GM18505 (cell line): ENCODE measurements around the gene FAM221B.

Experiments
- ATAC-seq: cut with Tn5 transposase; IDR thresholded peaks from one replicate; pipeline ENCODE4 v1.9.1; 2021; ENCODE audit not compliant: unreplicated experiment
- POLR2A ChIP-seq: IDR thresholded peaks from 4 replicates; pipeline ENCODE4 v1.6.1; 2011; ENCODE audit warnings: borderline replicate concordance; ENCODE audit not compliant: insufficient read depth, insufficient read length; ENCODE audit errors: extremely low read depth

FAM221B gene

DNA sequence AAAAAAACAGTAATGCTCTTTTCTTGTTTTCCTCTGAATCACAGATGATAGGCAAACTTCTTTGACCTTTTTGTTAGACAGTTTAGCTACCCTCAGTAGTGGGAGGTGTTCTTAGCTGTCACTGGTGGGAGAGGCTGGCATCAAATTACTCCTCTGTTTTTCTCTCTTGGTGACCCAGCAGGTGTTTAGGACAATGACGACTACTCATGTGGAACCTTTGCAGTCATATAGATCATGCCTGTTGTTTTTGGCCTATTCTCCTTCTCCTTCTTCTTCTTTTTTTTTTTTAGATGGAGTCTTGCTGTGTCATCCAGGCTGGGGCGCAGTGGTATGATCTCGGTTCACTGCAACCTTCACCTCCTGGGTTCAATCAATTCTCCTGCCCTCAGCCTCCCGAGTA, 52.5 kb downstream of the FAM221B start:
- no peak for TF ChIP-seq POLR2A
- ATAC-seq = no peak

DNA sequence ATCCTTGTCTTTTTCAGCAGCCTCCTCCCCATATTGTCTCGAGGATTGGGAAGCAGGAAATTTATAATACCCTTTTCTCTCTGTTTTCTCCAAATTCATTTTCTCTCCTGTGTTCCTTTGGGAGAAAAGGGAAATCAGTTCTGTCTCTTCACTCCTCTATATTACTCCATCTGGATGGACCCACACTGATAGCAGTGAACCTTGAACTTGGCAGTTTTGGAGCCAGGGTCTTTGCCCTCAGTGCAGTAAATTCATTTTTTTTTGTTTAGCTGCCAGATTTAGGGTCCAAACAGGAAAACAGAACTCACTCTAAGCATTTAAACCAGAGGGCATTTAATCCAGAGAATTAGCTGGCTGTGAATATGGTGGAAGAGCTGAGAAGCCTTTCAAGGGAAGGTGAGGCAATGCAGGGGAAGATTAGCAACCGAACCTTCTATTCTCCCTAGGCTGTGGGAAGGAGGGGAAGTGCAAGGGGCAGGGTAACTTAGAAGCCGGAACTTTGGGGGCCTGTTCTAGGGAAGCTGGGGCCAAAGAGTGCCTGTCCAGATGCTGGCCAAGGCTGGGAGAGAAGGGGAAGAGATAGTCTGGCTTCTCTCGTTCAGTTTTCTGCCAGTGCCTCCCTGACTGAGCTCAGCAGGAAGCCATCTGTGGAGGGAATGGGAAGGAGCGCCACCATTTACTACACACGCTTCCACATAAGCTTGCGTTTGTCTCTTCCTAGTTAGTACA, 53.5 kb downstream of the FAM221B start:
- no peak for TF ChIP-seq POLR2A
- ATAC-seq = no peak

DNA sequence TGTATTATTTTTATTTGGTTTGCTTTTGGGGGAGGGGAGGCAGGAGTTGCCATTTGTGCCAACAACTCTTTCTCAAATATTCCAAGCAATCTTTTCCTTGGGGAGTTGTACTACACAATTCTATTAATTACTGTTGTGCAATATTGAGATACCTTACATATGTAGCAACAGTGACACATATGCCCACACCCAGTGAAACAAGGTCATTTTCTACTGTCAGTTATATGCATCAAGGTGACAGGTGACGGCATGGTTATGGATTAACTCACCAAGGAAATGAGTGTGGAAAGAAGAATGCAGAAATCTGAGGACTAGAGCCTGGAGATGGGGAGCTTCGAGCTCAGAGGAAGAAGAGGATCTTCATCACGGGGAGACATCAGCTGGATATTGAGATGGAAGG, 56.6 kb downstream of the FAM221B start:
- TF ChIP-seq POLR2A = no peak

DNA sequence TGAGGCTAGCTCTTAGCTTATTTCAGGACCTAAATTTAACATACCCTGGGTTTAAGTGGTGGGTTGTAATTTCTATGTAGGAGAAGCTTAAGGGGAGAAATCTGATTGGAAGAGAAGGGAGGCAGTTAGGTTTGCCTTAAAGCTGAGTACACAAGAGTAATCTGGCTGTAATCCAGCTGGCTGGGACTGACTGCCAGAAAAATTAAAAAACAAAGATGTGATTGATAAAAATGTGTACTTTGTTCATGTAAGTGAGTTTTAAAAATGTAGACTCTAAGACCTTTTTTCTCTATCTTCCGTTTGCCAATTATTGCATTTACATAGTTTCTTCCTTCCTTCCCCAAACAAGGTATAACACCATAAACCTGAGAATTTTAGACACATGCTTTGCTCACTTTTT, 57.0 kb downstream of the FAM221B start:
- ATAC-seq = no peak
- TF ChIP-seq POLR2A = no peak

More for the DNA sequence above, 56.6 kb downstream of the FAM221B start:
- ATAC-seq = no peak

- no peak for TF ChIP-seq POLR2A
- ATAC-seq = no peak
These were observed 57.5 kb downstream of the FAM221B start for GRCh38 chr9:35771075-35771433.

DNA sequence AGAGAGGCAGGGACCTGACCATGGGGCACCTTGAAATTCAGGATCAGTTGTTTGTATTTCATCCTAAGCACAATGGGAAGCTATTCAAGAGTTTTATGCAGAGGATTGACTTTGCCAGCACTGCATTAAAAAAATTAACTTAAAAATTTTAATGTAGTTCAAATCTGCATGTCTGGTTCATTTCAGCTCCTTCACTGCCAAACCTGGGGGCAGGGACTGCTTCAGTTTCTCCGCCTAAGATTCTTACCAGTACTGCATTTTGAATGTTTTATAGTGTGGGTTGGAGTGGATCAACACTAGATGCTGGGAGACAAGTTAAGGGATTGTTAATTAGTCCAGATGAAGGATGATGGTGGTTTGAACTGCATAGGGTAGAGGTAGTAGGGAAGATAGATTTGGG, 58.8 kb downstream of the FAM221B start:
- no peak for TF ChIP-seq POLR2A
- no peak for ATAC-seq

- TF ChIP-seq POLR2A = no peak
- no peak for ATAC-seq
These were observed 61.1 kb downstream of the FAM221B start for GRCh38 chr9:35767458-35767857.

DNA sequence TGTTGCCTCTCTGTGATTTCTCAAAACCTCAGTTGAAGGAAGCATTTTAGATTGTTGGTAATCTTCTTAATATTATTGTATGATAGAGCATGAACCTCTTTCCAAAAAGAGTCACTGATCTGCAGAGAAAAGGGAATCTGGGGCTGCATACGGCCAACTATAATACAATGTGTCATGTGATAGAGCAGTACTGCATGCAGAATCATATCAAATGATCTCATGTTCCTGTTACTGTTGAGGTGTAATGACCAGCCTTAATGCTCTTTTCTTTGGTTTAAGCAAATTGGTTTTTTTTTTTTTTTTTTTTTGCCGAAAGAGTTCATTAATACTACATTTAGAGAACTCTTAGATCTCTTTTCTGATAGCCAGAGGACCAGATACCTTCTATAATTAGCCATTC, 61.5 kb downstream of the FAM221B start:
- no peak for ATAC-seq
- TF ChIP-seq POLR2A = no peak
